Prostate gland (tissue), 2 donors: Measurements from ENCODE around the gene UBTF.
A peak's percentile ranks its signal among the peaks of the same experiment; 100 is the strongest.

Experiments
- CTCF ChIP-seq, 4 experiments: fragments of 200-600 bp in 2 of 4; fragments of 450-650 bp in 2 of 4; sonication (generic) in 2 of 4; IDR thresholded peaks; 1 replicate in 3 of 4; 2 replicates in 1 of 4; pipeline ENCODE4 v1.5.1; 2016 to 2019; ENCODE audit warnings: antibody characterized with exemption in 4 of 4, mild to moderate bottlenecking in 2 of 4, moderate library complexity in 2 of 4
- POLR2AphosphoS5 ChIP-seq: sonication (generic); formaldehyde crosslinking; IDR thresholded peaks from one replicate; pipeline ENCODE4 v1.6.1; 2017; ENCODE audit warnings: antibody characterized with exemption

- no peak for TF ChIP-seq CTCF (IDR thresholded peaks at IDR 0.05)
- TF ChIP-seq POLR2AphosphoS5: peak; percentile 69
Measured at GRCh38 chr17:44170499-44171201, 48.8 kb downstream of the UBTF start, which contains the start of gene ASB16.
